Astrocyte (in vitro differentiated cells and primary cell): ENCODE results near the gene MAPK8IP3.

Experiments
- CTCF ChIP-seq: IDR thresholded peaks from 2 replicates; pipeline ENCODE4 v1.5.1; 2011; ENCODE audit warnings: low read depth, mild to moderate bottlenecking, inconsistent platforms, low read length, moderate library complexity; ENCODE audit not compliant: insufficient read depth
- EZH2 ChIP-seq: IDR thresholded peaks from 2 replicates; pipeline ENCODE4 v1.6.1; 2012; ENCODE audit warnings: mild to moderate bottlenecking, low read length, inconsistent platforms; ENCODE audit not compliant: insufficient read depth

GRCh38 chr16:1689853-1690252, 16.1 kb upstream of the MAPK8IP3 start:
- no peak for TF ChIP-seq CTCF
- no peak for TF ChIP-seq EZH2
